Trophoblast cell (in vitro differentiated cells and primary cell): ENCODE results near the gene SEMA4B.

Experiments
- DNase-seq, 2 donors: peaks; one replicate each; pipeline ENCODE4 v3.0.0-alpha.2; 2016
- H2AFZ ChIP-seq: 2 replicates; pipeline ENCODE4 v1.6.1; 2013; ENCODE audit warnings: low read length, moderate library complexity, mild to moderate bottlenecking; ENCODE audit not compliant: insufficient read depth, poor library complexity
- H2AK5ac ChIP-seq: 2 replicates; pipeline ENCODE4 v1.6.1; 2013; ENCODE audit warnings: mild to moderate bottlenecking, low read length
- H2BK120ac ChIP-seq: 2 replicates; pipeline ENCODE4 v1.6.1; 2013; ENCODE audit warnings: low read length, mild to moderate bottlenecking, moderate library complexity; ENCODE audit not compliant: insufficient read depth, poor library complexity
- H2BK12ac ChIP-seq: 2 replicates; pipeline ENCODE4 v1.6.1; 2013; ENCODE audit warnings: mild to moderate bottlenecking, low read length, moderate library complexity
- H2BK5ac ChIP-seq: 2 replicates; pipeline ENCODE4 v1.6.1; 2013; ENCODE audit warnings: low read length, low read depth, moderate library complexity, mild to moderate bottlenecking; ENCODE audit not compliant: poor library complexity
- H3K14ac ChIP-seq: 2 replicates; pipeline ENCODE4 v1.6.1; 2013; ENCODE audit warnings: mild to moderate bottlenecking, low read length
- H3K18ac ChIP-seq: 2 replicates; pipeline ENCODE4 v1.6.1; 2013; ENCODE audit warnings: mild to moderate bottlenecking, low read length
- H3K23ac ChIP-seq: 2 replicates; pipeline ENCODE4 v1.6.1; 2013; ENCODE audit warnings: low read length
- H3K27ac ChIP-seq: 2 replicates; pipeline ENCODE4 v1.5.1; 2013; ENCODE audit warnings: low read depth, mild to moderate bottlenecking, inconsistent platforms, low read length, moderate library complexity
- H3K27me3 ChIP-seq: 2 replicates; pipeline ENCODE4 v1.6.1; 2013; ENCODE audit warnings: inconsistent platforms, mild to moderate bottlenecking, low read length, moderate library complexity; ENCODE audit not compliant: insufficient read depth
- H3K36me3 ChIP-seq, 2 experiments: 1 replicate in 1 of 2; 2 replicates in 1 of 2; pipeline ENCODE4 v1.6.1; 2013; ENCODE audit warnings: low read length in 2 of 2, mild to moderate bottlenecking in 2 of 2, moderate library complexity in 1 of 2; ENCODE audit not compliant: insufficient read depth in 2 of 2, control insufficient read depth in 1 of 2
- H3K4ac ChIP-seq: 2 replicates; pipeline ENCODE4 v1.6.1; 2013; ENCODE audit warnings: low read depth, mild to moderate bottlenecking, low read length, moderate library complexity
- H3K4me1 ChIP-seq, 2 experiments: 1 replicate in 1 of 2; 2 replicates in 1 of 2; pipeline ENCODE4 v1.6.1; 2013; ENCODE audit warnings: low read length in 2 of 2, mild to moderate bottlenecking in 2 of 2, moderate library complexity in 1 of 2; ENCODE audit not compliant: insufficient read depth in 2 of 2, control insufficient read depth in 1 of 2
- H3K4me2 ChIP-seq: 2 replicates; pipeline ENCODE4 v1.6.1; 2013; ENCODE audit warnings: inconsistent platforms, mild to moderate bottlenecking, low read length, moderate library complexity
- H3K4me3 ChIP-seq: 2 replicates; pipeline ENCODE4 v1.5.1; 2013; ENCODE audit warnings: mild to moderate bottlenecking, low read depth, low read length, inconsistent platforms
- H3K79me1 ChIP-seq: one replicate; pipeline ENCODE4 v1.6.1; 2013; ENCODE audit warnings: low read length
- H3K79me2 ChIP-seq: 2 replicates; pipeline ENCODE4 v1.6.1; 2013; ENCODE audit warnings: low read length, mild to moderate bottlenecking; ENCODE audit not compliant: control insufficient read depth, insufficient read depth, poor library complexity
- H3K9ac ChIP-seq: 2 replicates; pipeline ENCODE4 v1.6.1; 2013; ENCODE audit warnings: mild to moderate bottlenecking, low read length
- H3K9me3 ChIP-seq: 2 replicates; pipeline ENCODE4 v1.6.1; 2013; ENCODE audit warnings: low read depth, mild to moderate bottlenecking, control low read depth, inconsistent platforms, low read length; ENCODE audit not compliant: insufficient read depth
- H4K12ac ChIP-seq: 2 replicates; pipeline ENCODE4 v1.6.1; 2013; ENCODE audit warnings: low read depth, mild to moderate bottlenecking, low read length, moderate library complexity
- H4K8ac ChIP-seq: 2 replicates; pipeline ENCODE4 v1.6.1; 2013; ENCODE audit warnings: low read depth, mild to moderate bottlenecking, low read length, moderate library complexity
- H4K91ac ChIP-seq: one replicate; pipeline ENCODE4 v1.6.1; 2013; ENCODE audit warnings: low read depth, mild to moderate bottlenecking, low read length, moderate library complexity
- WGBS: extraction: QIAGEN DNeasy Blood & Tissue Kit; methylation state at CpG from one replicate; pipeline ENCODE4 v1.1.7; 2013; ENCODE audit warnings: missing lambda C conversion rate; ENCODE audit not compliant: insufficient read length, insufficient coverage; ENCODE audit errors: extremely low coverage; 5-methylcytosine and 5-hydroxymethylcytosine counted together

SEMA4B gene

DNA sequence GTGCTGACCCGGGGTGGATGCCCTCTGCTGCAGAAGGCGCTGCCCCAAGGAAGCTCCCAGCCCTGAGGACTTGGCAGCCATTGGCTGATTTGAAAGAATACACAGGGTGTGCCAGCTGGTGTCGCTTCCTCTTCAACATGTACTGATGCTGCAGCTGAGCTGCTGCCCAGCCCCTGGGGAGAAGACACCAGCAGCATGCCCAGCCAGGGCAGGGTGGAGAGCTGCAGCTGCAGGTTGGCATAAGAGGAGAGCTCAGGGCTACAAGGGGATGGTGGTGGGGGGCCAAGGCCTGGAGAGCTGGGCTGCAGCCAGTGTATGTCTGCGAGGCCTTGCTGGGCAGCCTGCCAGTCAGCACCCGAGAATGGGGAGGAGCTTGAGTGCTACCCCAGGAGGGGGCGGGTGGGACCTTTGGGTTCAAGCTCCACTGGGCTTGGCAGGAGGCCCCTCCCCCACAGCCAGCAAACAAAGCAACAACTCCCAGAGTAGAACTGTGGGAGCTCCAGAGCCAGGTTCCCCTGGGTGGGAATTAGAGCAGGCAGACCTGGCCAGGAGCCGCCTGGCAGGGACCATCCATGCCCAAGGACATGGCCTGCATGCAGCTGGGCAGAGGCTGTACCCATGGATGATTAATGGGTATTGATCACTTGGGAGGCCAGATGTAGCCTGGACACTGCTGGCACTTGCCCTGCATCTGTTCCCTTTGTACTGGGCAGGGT lies 9.2 kb upstream of the SEMA4B start:
- no peak overlapping the region for H3K23ac ChIP-seq
- H2AK5ac ChIP-seq = no peak overlapping the region
- H3K27me3 ChIP-seq = no peaks in the 10 kb centered on the region
- H3K4ac ChIP-seq = no peak overlapping the region
- H4K91ac ChIP-seq = no peak overlapping the region
- H3K4me1 ChIP-seq = no peaks in the 10 kb centered on the region
- H3K14ac ChIP-seq = no peak overlapping the region
- H3K79me1 ChIP-seq = no peaks in the 10 kb centered on the region
- H4K12ac ChIP-seq = no peak overlapping the region
- no peak overlapping the region for H2BK12ac ChIP-seq
- H3K27ac ChIP-seq = no peak overlapping the region
- WGBS = no CpG with 5 or more reads among the region's 7 CpGs
- no peaks in the 10 kb centered on the region for H3K79me2 ChIP-seq
- no peaks in the 10 kb centered on the region for H3K9me3 ChIP-seq
- DNase-seq = no peak
- no peak overlapping the region for H3K4me2 ChIP-seq
- H2BK120ac ChIP-seq = no peak overlapping the region
- no peaks in the 10 kb centered on the region for H3K36me3 ChIP-seq
- no peak overlapping the region for H2BK5ac ChIP-seq
- H3K9ac ChIP-seq = no peak overlapping the region
- H3K18ac ChIP-seq = no peak overlapping the region
- H4K8ac ChIP-seq = no peak overlapping the region
- no peak overlapping the region for H3K4me3 ChIP-seq
- no peak overlapping the region for H2AFZ ChIP-seq

DNA sequence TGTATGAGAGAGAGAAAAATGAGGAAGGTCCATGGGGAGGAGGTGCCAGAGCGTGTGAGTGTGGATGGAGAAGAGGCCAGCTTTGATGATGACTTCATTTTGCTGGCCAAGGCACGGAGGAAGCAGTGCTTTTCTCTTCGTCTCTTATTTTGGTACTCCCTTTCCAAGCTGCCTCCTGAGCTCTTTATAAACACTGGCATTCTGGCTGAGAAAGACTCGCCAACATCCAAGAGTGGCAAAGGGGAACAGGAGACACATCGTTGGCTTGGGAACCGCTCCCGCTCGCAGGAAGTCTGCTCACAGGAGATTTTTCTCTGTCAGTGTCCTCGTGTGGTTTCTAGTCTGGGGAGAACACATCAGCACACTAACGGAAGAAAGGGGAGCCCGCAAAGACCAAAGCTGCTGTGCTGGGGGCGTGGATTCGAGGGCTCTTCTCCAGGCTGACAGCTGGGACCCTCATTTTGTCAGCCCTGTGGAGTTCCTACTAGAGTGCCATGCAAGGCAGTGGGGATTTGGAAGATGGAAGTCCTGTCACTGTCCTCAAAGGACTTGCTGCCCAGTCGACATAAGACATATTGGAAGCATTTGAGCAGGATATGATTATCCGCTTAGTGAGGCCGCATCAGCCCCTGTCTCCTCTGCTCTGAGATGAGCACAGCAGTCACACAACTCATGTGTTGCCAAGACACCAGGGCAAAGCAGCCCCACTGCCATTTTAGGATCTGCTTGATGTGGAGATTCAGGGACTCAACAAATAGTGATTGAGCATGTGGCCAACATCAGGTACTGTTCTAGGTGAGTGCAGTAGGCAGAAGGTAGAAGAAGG lies 8.0 kb upstream of the SEMA4B start:
- no peak overlapping the region for H3K4me3 ChIP-seq
- H3K27ac ChIP-seq = no peak overlapping the region
- WGBS = no CpG with 5 or more reads among the region's 16 CpGs
- H2AK5ac ChIP-seq = no peak overlapping the region
- H2AFZ ChIP-seq = no peak overlapping the region
- no peaks in the 10 kb centered on the region for H3K4me1 ChIP-seq
- no peaks in the 10 kb centered on the region for H3K27me3 ChIP-seq
- no peak overlapping the region for H3K4me2 ChIP-seq
- H2BK12ac ChIP-seq = no peak overlapping the region
- no peak overlapping the region for H3K14ac ChIP-seq
- H2BK5ac ChIP-seq = no peak overlapping the region
- no peaks in the 10 kb centered on the region for H3K79me2 ChIP-seq
- DNase-seq = no peak
- H3K23ac ChIP-seq = no peak overlapping the region
- no peak overlapping the region for H3K4ac ChIP-seq
- no peak overlapping the region for H3K18ac ChIP-seq
- no peak overlapping the region for H4K8ac ChIP-seq
- H4K91ac ChIP-seq = no peak overlapping the region
- H2BK120ac ChIP-seq = no peak overlapping the region
- no peak overlapping the region for H4K12ac ChIP-seq
- no peaks in the 10 kb centered on the region for H3K36me3 ChIP-seq
- no peaks in the 10 kb centered on the region for H3K79me1 ChIP-seq
- H3K9ac ChIP-seq = no peak overlapping the region
- H3K9me3 ChIP-seq = no peaks in the 10 kb centered on the region

DNA sequence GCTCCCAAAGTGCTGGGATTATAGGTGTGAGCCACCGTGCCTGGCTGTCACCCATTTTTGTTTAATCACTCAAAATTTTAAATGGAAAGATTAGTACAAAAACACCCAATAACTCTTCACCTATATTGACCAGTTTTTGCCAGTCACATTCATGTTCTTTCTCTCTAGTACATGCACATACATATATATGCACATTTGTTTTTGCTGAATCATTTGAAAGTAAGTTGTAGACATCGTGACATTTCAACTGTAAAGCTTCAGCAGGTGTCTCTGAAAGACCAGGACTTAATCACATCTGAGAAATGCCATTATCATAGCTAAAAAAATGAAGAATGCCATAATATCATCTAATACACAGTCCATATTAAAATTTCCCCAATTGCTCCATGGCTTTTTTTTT lies 6.5 kb upstream of the SEMA4B start:
- Histone ChIP-seq H3K9ac (no peak overlapping the region), H3K27ac (no peak overlapping the region), H2BK12ac (no peak overlapping the region), H3K14ac (no peak overlapping the region), H4K91ac (no peak overlapping the region), H3K23ac (no peak overlapping the region), H2AK5ac (no peak overlapping the region), H4K12ac (no peak overlapping the region), H2AFZ (no peak overlapping the region), H3K4ac (no peak overlapping the region), H4K8ac (no peak overlapping the region), H3K4me1 (no peaks in the 10 kb centered on the region), H3K36me3 (no peaks in the 10 kb centered on the region), H3K18ac (no peak overlapping the region), H3K4me2 (no peak overlapping the region), H3K4me3 (no peak overlapping the region), H3K27me3 (no peaks in the 10 kb centered on the region), H2BK5ac (no peak overlapping the region), H2BK120ac (no peak overlapping the region), H3K79me2 (no peaks in the 10 kb centered on the region), H3K79me1 (no peaks in the 10 kb centered on the region), H3K9me3 (no peaks in the 10 kb centered on the region)
- WGBS = no CpG with 5 or more reads among the region's 2 CpGs
- DNase-seq = no peak

DNA sequence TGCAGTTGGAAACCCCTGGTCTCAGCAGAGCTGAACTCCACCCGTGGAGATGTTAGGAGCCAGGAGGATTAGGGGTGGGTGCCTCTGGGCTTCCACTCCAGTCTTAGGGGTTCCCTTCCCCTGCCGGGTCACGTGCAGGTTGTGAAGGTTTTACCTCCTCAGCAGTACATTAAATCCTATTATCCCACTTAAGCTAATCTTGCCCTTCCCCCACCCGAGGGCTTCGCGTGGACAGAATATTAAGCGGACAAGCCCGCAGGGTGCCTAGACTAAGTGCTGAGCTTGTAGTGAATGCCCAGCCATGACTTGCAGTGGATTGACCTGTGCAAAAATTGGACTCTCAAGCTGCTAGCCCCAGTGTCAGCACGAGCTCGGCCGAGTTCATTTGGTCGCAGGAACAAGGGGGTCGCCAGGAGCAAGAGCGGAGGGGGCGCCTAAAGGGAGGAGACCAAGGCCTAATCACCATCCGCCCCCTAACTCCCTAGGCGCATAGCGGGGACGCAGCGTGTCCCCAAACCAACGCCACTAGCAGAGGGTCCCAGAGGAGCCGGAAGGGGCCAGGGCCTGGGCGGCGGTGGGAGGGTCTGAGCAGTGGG lies 498 bp upstream of the SEMA4B start:
- no peak overlapping the region for H2AK5ac ChIP-seq
- peak overlapping the region; percentile 93 for H3K4me2 ChIP-seq
- WGBS = no CpG with 5 or more reads among the region's 24 CpGs
- no peak overlapping the region for H3K4ac ChIP-seq
- H4K8ac ChIP-seq = peak overlapping the region; percentile 92
- H4K12ac ChIP-seq = peak overlapping the region; percentile 79
- no peak overlapping the region for H3K27ac ChIP-seq
- H3K27me3 ChIP-seq = no peaks in the 10 kb centered on the region
- H3K18ac ChIP-seq = peak overlapping the region; percentile 5
- peak overlapping the region; percentile 91 for H3K4me3 ChIP-seq
- H4K91ac ChIP-seq = peak overlapping the region; percentile 77
- H3K14ac ChIP-seq = peak overlapping the region; percentile 47
- peak; percentile 37 to 50 for DNase-seq
- H3K9ac ChIP-seq = peak overlapping the region; percentile 0
- H2BK120ac ChIP-seq = no peak overlapping the region
- peaks cover 5% of the 10 kb centered on the region for H3K79me2 ChIP-seq
- peaks cover 3% of the 10 kb centered on the region for H3K9me3 ChIP-seq
- H2BK5ac ChIP-seq = no peak overlapping the region
- peaks cover 4 to 11% of the 10 kb centered on the region in 2 experiments for H3K4me1 ChIP-seq
- H3K23ac ChIP-seq = no peak overlapping the region
- no peak overlapping the region for H2BK12ac ChIP-seq
- H2AFZ ChIP-seq = peak overlapping the region; percentile 27
- H3K79me1 ChIP-seq = peaks cover 8% of the 10 kb centered on the region
- H3K36me3 ChIP-seq = peaks cover 0 to 5% of the 10 kb centered on the region in 2 experiments
